HCT116 (cell line): ENCODE measurements around the gene RHOBTB1. TPM values are rescaled to one million over a fixed set of nuclear protein-coding genes. Genes with fewer than 3 reads are reported as not detected.

ENCODE experiments used
- ATAC-seq: fragments of 200-7000 bp; cut with Tn5 transposase; 2 replicates; pipeline ENCODE4 v1.9.1; 2020; ENCODE audit warnings: mild to moderate bottlenecking, moderate library complexity
- BruUV-seq: library from RNA; stranded (reverse); fragments of 400-500 nt; replicated peaks from 2 replicates; lab custom pipeline; 2021; lab: Mats Ljungman, UMichigan
- CTCF ChIA-PET: fragments of 300-600 bp; sonication (Branson Sonifier 250); formaldehyde crosslinking; loops from one replicate; lab custom pipeline; 2021; ENCODE audit warnings: antibody characterized with exemption; lab: Charles Lee
- POLR2A ChIA-PET: fragments of 300-600, 350-600 bp; sonication (Branson Sonifier 250); formaldehyde crosslinking; loops from one replicate; lab custom pipeline; 2021; ENCODE audit warnings: antibody characterized with exemption; lab: Charles Lee
- RAD21 ChIA-PET, 2 experiments: fragments of 300-600 bp; sonication (Branson Sonifier 250); formaldehyde crosslinking; loops; one replicate each; lab custom pipeline; 2023; ENCODE audit warnings: low total read pairs in 2 of 2; ENCODE audit not compliant: uncharacterized antibody in 2 of 2, unreplicated experiment in 2 of 2, low non-redundant PET in 1 of 2; lab: Charles Lee
- DNase-seq: peaks from one replicate; pipeline ENCODE4 v3.0.0-alpha.2; 2010; ENCODE audit warnings: low read depth, low spot score
- H2AFZ ChIP-seq: fragments of 200-600 bp; shearing (Covaris generic), sonication (generic); 2 replicates; pipeline ENCODE4 v1.6.1; 2017; ENCODE audit warnings: low read depth, mixed run types, mixed read lengths, antibody characterized with exemption, low read length; ENCODE audit not compliant: poor library complexity, severe bottlenecking
- H3K27ac ChIP-seq: 2 replicates; pipeline ENCODE4 v1.5.1; 2012; ENCODE audit warnings: low read depth, low read length
- H3K27me3 ChIP-seq: fragments of 200-600 bp; sonication (generic); 2 replicates; pipeline ENCODE4 v1.6.1; 2016; ENCODE audit warnings: mixed run types, low read length, mixed read lengths; ENCODE audit not compliant: insufficient read depth
- H3K36me3 ChIP-seq, 2 experiments: fragments of 200-500 bp in 1 of 2; fragments of 200-600 bp in 1 of 2; sonication (Bioruptor generic) in 1 of 2; sonication (generic) in 1 of 2; 2 replicates each; pipeline versions ENCODE4 v1.5.1 to v1.6.1; 2014 to 2016; ENCODE audit warnings: low read length in 2 of 2, inconsistent platforms in 1 of 2, mixed read lengths in 1 of 2, mixed run types in 1 of 2; ENCODE audit not compliant: insufficient read depth in 2 of 2, control insufficient read depth in 1 of 2
- H3K4me1 ChIP-seq, 2 experiments: fragments of 200-600 bp in 1 of 2; sonication (generic) in 1 of 2; 2 replicates each; pipeline versions ENCODE4 v1.5.1 to v1.6.1; 2012 to 2017; ENCODE audit warnings: low read length in 2 of 2, inconsistent platforms in 1 of 2, mild to moderate bottlenecking in 1 of 2, mixed read lengths in 1 of 2, mixed run types in 1 of 2, moderate library complexity in 1 of 2; ENCODE audit not compliant: insufficient read depth in 2 of 2, control insufficient read depth in 1 of 2
- H3K4me2 ChIP-seq: fragments of 200-600 bp; sonication (generic); 2 replicates; pipeline ENCODE4 v1.6.1; 2017; ENCODE audit warnings: mixed run types, low read length, mixed read lengths
- H3K4me3 ChIP-seq, 2 experiments: fragments of 200-600 bp in 1 of 2; sonication (generic) in 1 of 2; replicated peaks in 1 of 2; 2 replicates each; pipeline ENCODE4 v1.5.1; 2011 to 2016; ENCODE audit warnings: low read length in 2 of 2, control low read depth in 1 of 2, low read depth in 1 of 2, mild to moderate bottlenecking in 1 of 2, mixed read lengths in 1 of 2, mixed run types in 1 of 2
- H3K79me2 ChIP-seq: fragments of 200-600 bp; sonication (generic); 2 replicates; pipeline ENCODE4 v1.6.1; 2017; ENCODE audit warnings: mild to moderate bottlenecking, mixed run types, low read length, moderate library complexity, mixed read lengths; ENCODE audit not compliant: insufficient read depth
- H3K9ac ChIP-seq: fragments of 200-600 bp; sonication (generic); 2 replicates; pipeline ENCODE4 v1.6.1; 2016; ENCODE audit warnings: low read length, mixed read lengths
- H3K9me2 ChIP-seq: fragments of 200-600 bp; sonication (generic), shearing (Covaris generic); 2 replicates; pipeline ENCODE4 v1.6.1; 2017; ENCODE audit warnings: mixed run types, mild to moderate bottlenecking, moderate library complexity; ENCODE audit not compliant: insufficient read depth
- H3K9me3 ChIP-seq, 2 experiments: fragments of 200-500 bp in 1 of 2; fragments of 200-600 bp in 1 of 2; sonication (Bioruptor generic) in 1 of 2; sonication (generic) in 1 of 2; 2 replicates each; pipeline ENCODE4 v1.6.1; 2014 to 2017; ENCODE audit warnings: low read length in 2 of 2, mixed read lengths in 2 of 2, inconsistent platforms in 1 of 2, low read depth in 1 of 2, mild to moderate bottlenecking in 1 of 2, mixed run types in 1 of 2, moderate library complexity in 1 of 2; ENCODE audit not compliant: control insufficient read depth in 1 of 2, insufficient read depth in 1 of 2
- H4K20me1 ChIP-seq: fragments of 200-600 bp; sonication (generic), shearing (Covaris generic); 2 replicates; pipeline ENCODE4 v1.6.1; 2017; ENCODE audit warnings: mixed run types, mild to moderate bottlenecking, moderate library complexity; ENCODE audit not compliant: insufficient read depth
- CEBPB ChIP-seq: IDR thresholded peaks from 2 replicates; pipeline ENCODE4 v1.6.1; 2012; ENCODE audit warnings: low read depth
- EGR1 ChIP-seq: IDR thresholded peaks from 2 replicates; pipeline ENCODE4 v1.6.1; 2012; ENCODE audit warnings: low read depth
- ELF1 ChIP-seq: IDR thresholded peaks from 2 replicates; pipeline ENCODE4 v1.6.1; 2012; ENCODE audit warnings: low read depth, borderline replicate concordance
- EZH2phosphoT487 ChIP-seq: fragments of 200-600 bp; IDR thresholded peaks from 2 replicates; pipeline ENCODE4 v1.6.1; 2018; ENCODE audit warnings: antibody characterized with exemption, borderline replicate concordance
- RAD21 ChIP-seq: IDR thresholded peaks from 2 replicates; pipeline ENCODE4 v1.6.1; 2012; ENCODE audit warnings: low read depth, mild to moderate bottlenecking
- SIN3A ChIP-seq: IDR thresholded peaks from 2 replicates; pipeline ENCODE4 v1.6.1; 2012; ENCODE audit warnings: low read depth
- SP1 ChIP-seq: IDR thresholded peaks from 2 replicates; pipeline ENCODE4 v1.6.1; 2012; ENCODE audit warnings: low read depth
- TCF7L2 ChIP-seq: IDR thresholded peaks from 2 replicates; pipeline ENCODE4 v1.7.0; 2011; ENCODE audit warnings: borderline replicate concordance, inconsistent platforms; ENCODE audit not compliant: insufficient read depth, insufficient read length; ENCODE audit errors: extremely low read depth
- YY1 ChIP-seq: IDR thresholded peaks from 2 replicates; pipeline ENCODE4 v1.6.1; 2011; ENCODE audit warnings: low read length, low read depth, moderate library complexity, mild to moderate bottlenecking; ENCODE audit not compliant: insufficient replicate concordance; ENCODE audit errors: extremely low read depth
- ZBTB33 ChIP-seq: IDR thresholded peaks from 2 replicates; pipeline ENCODE4 v1.6.1; 2011; ENCODE audit warnings: mild to moderate bottlenecking, low read length, moderate library complexity; ENCODE audit not compliant: insufficient replicate concordance; ENCODE audit errors: extremely low read depth
- ZFX ChIP-seq: fragments of 450-650 bp; IDR thresholded peaks from 2 replicates; pipeline ENCODE4 v1.6.1; 2017
- ZNF274 ChIP-seq: fragments of 200-500 bp; sonication (Bioruptor generic); IDR thresholded peaks from 2 replicates; pipeline ENCODE4 v1.6.1; 2014; ENCODE audit warnings: mild to moderate bottlenecking, low read depth, low read length, inconsistent platforms
- intact Hi-C: fragments of 100-400 bp; cut with micrococcal nuclease; formaldehyde crosslinking; loops from 2 replicates; pipeline ENCODE4 v1.10.0; 2022
- total RNA-seq: library from RNA; stranded (reverse); gene quantifications from one replicate; pipeline ENCODE4 v1.2.1, GENCODE V29; 2021; ENCODE audit not compliant: unreplicated experiment
- TF ChIP-seq, protein P1 (sequence below), 3 experiments: fragments of 200-600 bp in 1 of 3; sonication (generic) in 1 of 3; IDR thresholded peaks in 2 of 3; conservative IDR thresholded peaks in 1 of 3; 2 replicates each; pipeline ENCODE4 v1.5.1; 2012 to 2017; ENCODE audit warnings: low read depth in 2 of 3, low read length in 2 of 3, antibody characterized with exemption in 1 of 3, borderline replicate concordance in 1 of 3, control low read depth in 1 of 3, mild to moderate bottlenecking in 1 of 3, mixed read lengths in 1 of 3, mixed run types in 1 of 3, moderate library complexity in 1 of 3; ENCODE audit not compliant: insufficient read depth in 1 of 3

The RHOBTB1 gene
- total RNA-seq, 1 experiment from 2014 or later = 1.6 TPM

DNA sequence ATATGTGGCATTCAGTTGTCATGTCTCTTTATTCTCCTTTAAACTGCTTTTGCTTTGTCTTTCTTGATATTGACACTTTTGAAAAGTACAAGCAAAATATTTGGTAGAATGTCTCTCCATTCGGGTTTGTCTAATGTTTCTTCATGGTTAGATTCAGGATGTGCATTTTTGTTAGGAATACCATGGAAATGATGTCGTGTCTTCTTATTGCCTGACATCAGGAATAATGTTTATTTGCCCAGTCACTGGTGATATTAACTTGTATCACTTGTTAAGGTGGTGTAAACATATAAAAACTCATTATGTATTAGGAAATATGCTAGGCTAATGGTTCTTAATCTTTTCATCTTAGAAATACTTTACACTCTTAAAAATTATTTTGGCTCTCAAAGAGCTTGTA, 122.3 kb downstream of the RHOBTB1 start (continued):
- no peak for TF ChIP-seq ZNF274
- no peak for TF ChIP-seq ZFX
- TF ChIP-seq ZBTB33 = no peak
- no peak for TF ChIP-seq SP1
- TF ChIP-seq EGR1 = no peak
- TF ChIP-seq RAD21 = no peak
- TF ChIP-seq YY1 = no peak
- TF ChIP-seq CEBPB = no peak

DNA sequence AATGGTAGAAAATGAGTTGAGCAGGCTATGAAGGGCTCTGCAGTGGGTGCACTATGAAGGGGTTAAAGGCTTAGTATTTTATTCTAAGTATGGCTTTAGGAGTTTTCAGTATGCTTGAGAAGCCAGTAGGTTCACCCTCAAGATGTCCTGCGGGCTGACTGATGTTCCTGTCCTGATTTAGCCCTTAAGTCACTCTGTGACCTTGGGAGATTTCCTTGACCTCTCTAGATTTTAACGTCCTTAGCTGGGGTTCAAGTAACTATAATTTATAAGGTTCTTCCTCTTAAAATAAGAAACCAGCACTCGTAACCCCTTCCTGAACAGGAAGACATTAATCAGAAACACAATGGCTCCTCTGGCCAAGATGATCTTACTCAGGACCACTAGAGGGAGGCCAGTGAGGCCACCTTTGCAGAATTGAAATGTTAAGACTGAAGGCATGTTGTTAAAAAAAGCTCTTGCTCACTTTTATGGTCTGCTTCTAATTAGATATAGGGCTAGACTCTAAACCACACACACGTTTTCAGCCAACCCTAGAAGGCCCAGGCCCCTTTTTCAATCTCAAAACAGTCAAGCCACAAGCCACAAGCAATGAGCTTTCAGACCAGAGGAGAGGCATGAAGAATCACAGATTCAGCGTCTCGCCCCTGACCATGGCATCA, 123.8 kb downstream of the RHOBTB1 start:
- ChIA-PET CTCF (interaction anchor here (0.8 to 2.7 kb wide), 5 partner anchors 144 to 466 kb away, joined by 3 to 12 read pairs (median 4); no protein-coding TSS in a partner anchor), RAD21 (no interaction called here), POLR2A (no interaction called here)
- H3K27ac ChIP-seq = no peak overlapping the region
- no TSS peak for BruUV-seq
- H2AFZ ChIP-seq = no peak overlapping the region
- H3K36me3 ChIP-seq = no peaks in the 10 kb centered on the region
- no peaks in the 10 kb centered on the region for H3K27me3 ChIP-seq
- intact Hi-C loops = no loop called here
- H3K4me3 ChIP-seq = no peak overlapping the region
- no peaks in the 10 kb centered on the region for H3K9me2 ChIP-seq
- H4K20me1 ChIP-seq = no peaks in the 10 kb centered on the region
- H3K79me2 ChIP-seq = no peaks in the 10 kb centered on the region
- no peaks in the 10 kb centered on the region for H3K9me3 ChIP-seq
- ATAC-seq (no peak), DNase-seq (no peak)
- no peak overlapping the region for H3K4me2 ChIP-seq
- no peaks in the 10 kb centered on the region for H3K4me1 ChIP-seq
- H3K9ac ChIP-seq = no peak overlapping the region
- TF ChIP-seq RAD21 (peak; percentile 34; the same call in 1 of the 2 replicates), YY1 (no peak), ZNF274 (no peak), SIN3A (no peak), ZBTB33 (no peak), TCF7L2 (no peak), EZH2phosphoT487 (no peak), ELF1 (no peak)
- TF ChIP-seq, protein P1, sequence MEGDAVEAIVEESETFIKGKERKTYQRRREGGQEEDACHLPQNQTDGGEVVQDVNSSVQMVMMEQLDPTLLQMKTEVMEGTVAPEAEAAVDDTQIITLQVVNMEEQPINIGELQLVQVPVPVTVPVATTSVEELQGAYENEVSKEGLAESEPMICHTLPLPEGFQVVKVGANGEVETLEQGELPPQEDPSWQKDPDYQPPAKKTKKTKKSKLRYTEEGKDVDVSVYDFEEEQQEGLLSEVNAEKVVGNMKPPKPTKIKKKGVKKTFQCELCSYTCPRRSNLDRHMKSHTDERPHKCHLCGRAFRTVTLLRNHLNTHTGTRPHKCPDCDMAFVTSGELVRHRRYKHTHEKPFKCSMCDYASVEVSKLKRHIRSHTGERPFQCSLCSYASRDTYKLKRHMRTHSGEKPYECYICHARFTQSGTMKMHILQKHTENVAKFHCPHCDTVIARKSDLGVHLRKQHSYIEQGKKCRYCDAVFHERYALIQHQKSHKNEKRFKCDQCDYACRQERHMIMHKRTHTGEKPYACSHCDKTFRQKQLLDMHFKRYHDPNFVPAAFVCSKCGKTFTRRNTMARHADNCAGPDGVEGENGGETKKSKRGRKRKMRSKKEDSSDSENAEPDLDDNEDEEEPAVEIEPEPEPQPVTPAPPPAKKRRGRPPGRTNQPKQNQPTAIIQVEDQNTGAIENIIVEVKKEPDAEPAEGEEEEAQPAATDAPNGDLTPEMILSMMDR (IDR thresholded peaks at IDR 0.05 in 2 of 3, conservative IDR thresholded peaks at IDR 0.05 in 1 of 3; ENCODE audit: borderline replicate concordance in 1 of 3, insufficient read depth in 1 of 3, low read depth in 2 of 3, low read length in 2 of 3) = peak; percentile 29 to 39 (median 38); a peak in 5 of 6 replicates
